NK-92 treated with Interleukin-12 subunit alpha and Interleukin-12 subunit beta, amount 100 ng/mL, for 24 hours (cell line): ENCODE measurements around the gene KCNJ18.
"Not testable (repeated sequence)": the region's sequence is repeated elsewhere in the genome, so short reads cannot be mapped to it uniquely, and the experiment has no call there.

Experiments used
- DNase-seq: peaks from one replicate; lab custom pipeline; 2025; lab: John Stamatoyannopoulos, UW

The KCNJ18 gene

GRCh38 chr17:21702940-21703640, 10.8 kb downstream of the KCNJ18 start:
- not testable (repeated sequence) for DNase-seq

GRCh38 chr17:21703891-21704872, 11.9 kb downstream of the KCNJ18 start:
- not testable (repeated sequence) for DNase-seq

DNA sequence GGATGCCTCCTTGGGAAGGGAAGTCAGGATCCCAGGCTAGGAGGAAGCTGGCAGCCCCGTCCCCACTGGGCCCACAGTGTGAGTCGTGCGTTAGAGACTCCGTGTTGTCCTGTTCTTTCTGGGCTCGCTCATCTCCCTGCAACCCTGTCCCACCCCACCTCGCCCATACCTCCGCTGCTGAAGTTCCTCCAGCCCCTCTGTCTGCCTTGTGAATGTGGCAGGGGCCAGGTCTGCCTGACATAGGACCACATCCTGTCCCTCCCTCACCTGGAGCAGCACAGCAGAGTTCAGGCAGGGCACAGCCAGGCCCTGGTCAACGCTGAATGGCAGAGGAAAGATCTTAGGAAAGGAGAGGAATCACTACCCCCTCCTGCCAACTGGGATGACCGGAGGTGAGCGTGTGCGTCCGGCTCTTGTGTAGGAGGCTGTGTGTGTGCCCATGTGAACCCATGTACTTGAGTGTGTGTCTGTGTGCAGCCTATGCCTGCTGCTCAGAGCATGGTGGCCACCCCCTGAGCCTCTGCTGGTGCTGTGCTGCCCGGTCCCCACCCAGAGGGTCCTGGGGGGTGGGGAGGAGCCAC, 12.8 kb downstream of the KCNJ18 start:
- no peak for DNase-seq

GRCh38 chr17:21705746-21706145, 13.4 kb downstream of the KCNJ18 start:
- DNase-seq, result not testable (repeated sequence)

DNA sequence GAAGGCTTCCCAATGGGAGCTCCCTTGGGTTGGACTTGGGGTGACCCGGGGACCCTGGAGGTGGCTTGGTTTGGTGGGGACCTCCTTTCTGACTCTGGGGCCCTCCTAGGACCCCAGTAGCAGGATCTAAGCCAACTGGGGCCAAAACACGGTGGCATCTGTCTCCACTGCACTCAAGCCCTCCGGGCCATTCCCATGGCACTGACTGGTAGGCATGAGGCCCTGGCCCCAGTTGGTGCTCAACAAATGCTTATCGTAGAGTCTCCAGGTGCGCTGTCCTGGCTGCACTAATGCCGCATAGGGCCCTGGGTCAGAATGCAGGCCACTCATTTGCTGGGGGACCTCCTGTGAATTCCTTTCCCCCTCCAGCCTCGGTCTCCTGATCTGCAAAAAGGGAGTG, 14.2 kb downstream of the KCNJ18 start:
- not testable (repeated sequence) for DNase-seq

GRCh38 chr17:21707131-21707530, 14.8 kb downstream of the KCNJ18 start:
- DNase-seq, result not testable (repeated sequence)

DNA sequence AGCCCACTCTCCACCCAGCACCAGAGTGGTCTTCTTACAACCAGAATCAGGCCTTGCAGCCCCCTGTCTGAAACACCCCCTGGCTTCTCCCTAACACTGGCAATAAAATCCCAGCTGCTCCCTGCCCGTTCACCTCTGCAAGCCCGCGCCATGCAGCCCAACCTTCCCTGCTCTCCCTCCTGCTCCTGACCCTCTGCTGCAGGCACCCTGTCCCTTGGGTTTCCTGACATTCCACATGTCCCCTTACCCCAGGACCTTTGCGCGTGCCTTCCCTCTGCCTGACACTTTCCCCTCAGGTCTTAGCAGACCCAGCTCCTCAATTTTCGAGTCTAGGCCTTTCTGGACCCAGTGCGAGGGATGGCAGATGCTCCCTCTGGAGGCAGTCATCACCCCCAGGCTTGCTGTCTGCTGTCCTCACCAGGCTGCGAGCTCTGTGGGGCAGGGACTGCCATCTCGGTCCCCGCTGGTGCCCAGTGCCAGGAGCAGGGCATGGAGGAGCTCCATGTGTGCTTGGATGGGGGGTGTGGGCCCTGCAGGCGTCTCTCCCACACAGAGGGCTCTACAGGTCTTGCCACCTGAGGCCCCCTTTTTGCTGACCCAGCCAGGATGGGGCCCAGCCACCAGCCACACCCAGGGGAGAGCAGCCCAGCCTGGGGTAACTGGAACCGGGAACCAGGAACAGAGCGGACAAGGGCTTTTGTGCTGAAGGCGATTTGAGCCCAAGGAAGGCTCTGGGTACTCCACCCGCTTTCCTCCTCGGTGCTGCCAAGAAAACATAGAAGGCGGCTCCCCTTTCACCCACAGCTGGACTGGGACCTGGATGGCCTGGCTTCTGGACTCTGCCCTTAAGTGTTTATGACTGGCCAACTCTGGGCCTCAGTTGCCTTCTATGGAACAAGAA, 15.6 kb downstream of the KCNJ18 start:
- DNase-seq, result not testable (repeated sequence)

DNA sequence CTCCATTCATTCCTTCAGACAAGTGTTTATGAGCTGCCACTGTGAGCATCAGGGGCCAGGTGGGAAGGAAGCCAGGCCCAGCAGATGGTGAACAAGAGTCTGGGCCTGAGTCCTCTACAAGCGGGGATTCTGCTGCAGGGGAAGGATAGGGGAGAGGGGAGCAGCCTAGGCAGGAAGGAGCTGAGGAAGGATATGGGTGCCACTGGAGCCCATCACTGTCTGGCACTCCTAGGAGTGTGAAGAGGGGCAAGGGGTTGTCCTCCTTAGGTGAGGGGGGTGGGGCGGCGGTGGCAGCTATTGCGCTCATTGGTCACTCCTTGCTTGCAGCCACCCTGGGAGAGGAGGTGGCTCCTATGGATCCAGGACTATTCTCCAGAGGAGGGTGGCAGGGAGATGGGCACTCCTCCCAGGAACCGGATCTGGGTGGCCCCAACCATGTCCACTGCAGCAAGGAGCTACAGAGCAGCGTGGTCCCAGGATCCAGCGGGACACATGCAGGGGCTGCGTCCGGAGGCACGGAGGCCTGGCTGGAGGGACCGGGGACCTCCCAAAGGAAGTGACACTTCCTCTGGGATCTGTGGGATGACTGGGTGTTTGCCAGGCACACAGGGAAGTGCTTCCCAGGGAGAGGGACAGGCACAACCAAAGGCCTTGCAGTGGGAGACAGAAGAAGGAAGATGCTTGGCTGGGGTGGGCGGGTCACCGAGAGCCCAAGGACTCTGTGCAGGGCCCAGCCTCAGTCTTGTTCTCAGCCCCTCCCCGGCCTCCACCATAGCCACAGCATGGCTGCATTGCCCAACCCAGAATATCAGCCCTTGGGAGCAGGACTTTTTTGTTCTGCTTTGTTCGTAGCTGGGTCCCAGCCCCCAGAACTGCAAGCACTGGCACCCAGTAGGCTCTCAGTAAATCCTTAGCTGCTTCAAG, 16.6 kb downstream of the KCNJ18 start:
- DNase-seq, result not testable (repeated sequence)

- DNase-seq, result not testable (repeated sequence)
Observed at GRCh38 chr17:21709994-21710393, 17.7 kb downstream of the KCNJ18 start.

- DNase-seq, result not testable (repeated sequence)
Observed at GRCh38 chr17:21710486-21710885, 18.2 kb downstream of the KCNJ18 start.

GRCh38 chr17:21711182-21711581, 18.9 kb downstream of the KCNJ18 start:
- no peak for DNase-seq

DNA sequence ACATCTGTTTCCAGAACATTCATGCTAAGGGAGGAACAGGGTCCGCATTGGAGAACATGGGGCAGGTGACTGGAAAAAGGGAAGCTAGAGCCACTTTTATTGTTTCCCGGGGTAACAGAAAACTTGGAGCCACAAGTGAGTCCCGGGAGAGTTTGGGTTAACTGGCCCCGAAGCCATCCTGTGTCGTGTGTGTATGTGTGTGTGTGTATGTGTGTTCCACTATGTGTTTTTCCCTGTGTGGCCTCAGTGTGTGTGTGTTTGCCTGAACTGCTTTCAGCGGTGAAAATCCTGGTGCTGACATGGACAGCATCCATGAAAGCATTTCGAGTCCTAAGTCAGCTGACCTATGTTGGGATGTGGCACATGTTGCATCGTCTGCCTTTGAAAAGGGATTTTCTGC, 20.7 kb downstream of the KCNJ18 start:
- DNase-seq, result not testable (repeated sequence)

DNA sequence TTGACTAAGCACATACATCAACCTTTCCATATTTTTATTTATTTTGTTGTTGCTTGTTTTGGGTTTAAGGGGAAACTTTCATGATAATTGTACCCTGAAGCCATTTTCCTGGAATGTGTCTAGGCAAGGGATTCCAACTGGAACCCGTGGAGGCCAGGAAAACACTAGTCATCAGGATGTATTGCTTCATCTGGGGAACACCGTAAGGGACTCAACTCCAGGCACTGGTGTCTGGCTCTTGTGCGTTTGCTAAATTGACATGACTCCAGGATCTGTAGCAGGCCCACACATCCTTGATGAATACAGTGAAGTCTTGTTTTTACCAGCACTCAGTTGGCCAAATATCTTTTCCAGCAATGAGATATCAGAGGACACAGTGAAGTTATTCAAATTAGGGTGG, 21.3 kb downstream of the KCNJ18 start:
- DNase-seq, result not testable (repeated sequence)

GRCh38 chr17:21714676-21715075, 22.4 kb downstream of the KCNJ18 start:
- not testable (repeated sequence) for DNase-seq

DNA sequence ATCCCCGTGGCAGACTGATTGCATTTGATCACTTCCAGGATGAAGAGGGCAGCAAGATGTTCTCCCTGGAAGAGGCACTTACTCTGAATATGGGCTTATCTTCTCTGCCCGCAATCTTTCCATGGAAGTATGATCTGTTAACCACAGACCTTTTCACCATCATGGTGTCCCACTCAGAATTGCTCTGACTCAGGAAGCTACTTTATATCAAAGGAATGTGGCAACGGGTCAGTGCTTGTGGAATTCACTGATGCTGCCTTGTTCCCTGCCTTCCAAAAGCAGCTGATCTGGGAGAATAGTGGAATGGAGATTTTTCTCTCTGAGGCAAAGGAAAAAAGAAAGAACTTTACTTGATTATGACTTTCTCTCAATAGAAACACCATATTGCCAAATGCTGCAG, 23.6 kb downstream of the KCNJ18 start:
- DNase-seq, result not testable (repeated sequence)

- not testable (repeated sequence) for DNase-seq
Observed at GRCh38 chr17:21718971-21719370, 26.6 kb downstream of the KCNJ18 start.

- DNase-seq, result not testable (repeated sequence)
Observed at GRCh38 chr17:21719511-21720226, 27.3 kb downstream of the KCNJ18 start.

DNA sequence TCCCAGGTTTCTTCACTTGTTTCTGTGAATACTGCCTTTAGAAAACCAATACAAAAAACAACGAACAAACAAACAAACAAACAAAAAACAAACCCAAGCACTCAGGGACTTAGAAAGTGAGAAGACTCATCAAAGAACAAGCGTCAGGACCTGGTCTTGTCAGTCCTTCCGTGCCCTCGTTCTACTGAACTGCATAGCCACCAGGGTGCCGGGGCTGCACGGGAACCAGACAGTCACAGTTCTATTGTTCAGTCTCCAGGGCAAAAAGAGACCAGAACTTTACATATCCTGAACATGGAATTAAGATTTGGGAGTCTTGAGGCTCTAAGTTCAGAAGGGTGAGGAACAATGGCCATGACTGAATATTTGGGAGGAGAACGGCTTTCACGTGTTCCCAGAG, 28.2 kb downstream of the KCNJ18 start:
- not testable (repeated sequence) for DNase-seq

GRCh38 chr17:21722268-21722667, 29.9 kb downstream of the KCNJ18 start:
- not testable (repeated sequence) for DNase-seq
